Osteocyte (in vitro differentiated cells): ENCODE results near the gene RP9. TPM values are rescaled to one million over a fixed set of nuclear protein-coding genes. Genes with fewer than 3 reads are reported as not detected.

Experiments
- DNase-seq: peaks from one replicate; pipeline ENCODE4 v3.0.0; 2021; ENCODE audit warnings: mixed read lengths; ENCODE audit not compliant: unreplicated experiment; ENCODE audit errors: extremely low spot score
- H3K27ac Mint-ChIP-seq: one replicate; pipeline ENCODE4 v1.8.0; 2021; ENCODE audit warnings: mild to moderate bottlenecking, mixed read lengths; ENCODE audit not compliant: unreplicated experiment
- H3K27me3 Mint-ChIP-seq: one replicate; pipeline ENCODE4 v1.8.0; 2021; ENCODE audit warnings: mixed read lengths; ENCODE audit not compliant: unreplicated experiment
- H3K36me3 Mint-ChIP-seq: one replicate; pipeline ENCODE4 v1.8.0; 2021; ENCODE audit warnings: mixed read lengths; ENCODE audit not compliant: unreplicated experiment
- H3K4me1 Mint-ChIP-seq: one replicate; pipeline ENCODE4 v1.8.0; 2021; ENCODE audit warnings: mixed read lengths; ENCODE audit not compliant: unreplicated experiment
- H3K4me3 Mint-ChIP-seq: one replicate; pipeline ENCODE4 v1.8.0; 2021; ENCODE audit warnings: mild to moderate bottlenecking, moderate library complexity, mixed read lengths; ENCODE audit not compliant: unreplicated experiment
- H3K9me3 Mint-ChIP-seq: one replicate; pipeline ENCODE4 v1.8.0; 2021; ENCODE audit warnings: mixed read lengths; ENCODE audit not compliant: unreplicated experiment
- CTCF ChIP-seq: fragments of 200-600 bp; sonication (generic); IDR thresholded peaks from 2 replicates; pipeline ENCODE4 v1.5.0; 2021; ENCODE audit warnings: antibody characterized with exemption, mild to moderate bottlenecking, moderate library complexity
- total RNA-seq: library from RNA; stranded (reverse); gene quantifications from 2 replicates; pipeline ENCODE4 v1.2.1, GENCODE V29; 2021

RP9 gene
- total RNA-seq, 1 donor from 2014 or later = 18.9 TPM

GRCh38 chr7:33152087-33152486 is 42.9 kb upstream of the RP9 start:
- Mint-ChIP-seq H3K27me3 (no peaks in the 10 kb centered on the region), H3K4me1 (peaks cover 16% of the 10 kb centered on the region), H3K36me3 (peaks cover 26% of the 10 kb centered on the region), H3K4me3 (no peak overlapping the region), H3K9me3 (no peaks in the 10 kb centered on the region), H3K27ac (no peak overlapping the region)
- TF ChIP-seq CTCF = no peak
- no peak for DNase-seq

GRCh38 chr7:33145156-33145555 is 36.0 kb upstream of the RP9 start:
- peaks cover 4% of the 10 kb centered on the region for H3K9me3 Mint-ChIP-seq
- no peaks in the 10 kb centered on the region for H3K4me1 Mint-ChIP-seq
- H3K27ac Mint-ChIP-seq = no peak overlapping the region
- peaks cover 15% of the 10 kb centered on the region for H3K36me3 Mint-ChIP-seq
- H3K4me3 Mint-ChIP-seq = no peak overlapping the region
- H3K27me3 Mint-ChIP-seq = no peaks in the 10 kb centered on the region
- TF ChIP-seq CTCF = no peak
- no peak for DNase-seq

- DNase-seq = no peak
- H3K27me3 Mint-ChIP-seq = no peaks in the 10 kb centered on the region
- H3K36me3 Mint-ChIP-seq = peaks cover 20% of the 10 kb centered on the region
- H3K27ac Mint-ChIP-seq = no peak overlapping the region
- TF ChIP-seq CTCF = no peak
- no peaks in the 10 kb centered on the region for H3K4me1 Mint-ChIP-seq
- H3K9me3 Mint-ChIP-seq = peaks cover 4% of the 10 kb centered on the region
- H3K4me3 Mint-ChIP-seq = no peak overlapping the region
Observed at GRCh38 chr7:33143996-33144718, 35.0 kb upstream of the RP9 start.

- no peak for TF ChIP-seq CTCF
- Mint-ChIP-seq H3K4me3 (no peak overlapping the region), H3K9me3 (peaks cover 4% of the 10 kb centered on the region), H3K36me3 (peaks cover 12% of the 10 kb centered on the region), H3K4me1 (no peaks in the 10 kb centered on the region), H3K27ac (no peak overlapping the region), H3K27me3 (no peaks in the 10 kb centered on the region)
- DNase-seq = no peak
Observed at GRCh38 chr7:33142585-33142984, 33.4 kb upstream of the RP9 start.

- Mint-ChIP-seq H3K9me3 (peaks cover 5% of the 10 kb centered on the region), H3K27me3 (no peaks in the 10 kb centered on the region), H3K36me3 (peaks cover 13% of the 10 kb centered on the region), H3K4me3 (no peak overlapping the region), H3K4me1 (no peaks in the 10 kb centered on the region), H3K27ac (no peak overlapping the region)
- no peak for DNase-seq
- TF ChIP-seq CTCF = no peak
Observed at GRCh38 chr7:33137103-33137502, 27.9 kb upstream of the RP9 start.
